Neural progenitor cell (in vitro differentiated cells): Measurements from ENCODE around the gene SLC2A13. TPM values are rescaled to one million over a fixed set of nuclear protein-coding genes. Genes with fewer than 3 reads are reported as not detected.

Source experiments
- DNase-seq: peaks from one replicate; pipeline ENCODE4 v3.0.0-alpha.2; 2016; ENCODE audit warnings: low spot score
- H2AFZ ChIP-seq: fragments of 200-600 bp; sonication (generic); replicated peaks from 2 replicates; pipeline ENCODE4 v1.6.1; 2016; ENCODE audit warnings: antibody characterized with exemption
- H3F3A ChIP-seq: fragments of 200-600 bp; sonication (generic); 2 replicates; pipeline ENCODE4 v1.6.1; 2016; ENCODE audit warnings: antibody characterized with exemption, low read depth
- H3K27ac ChIP-seq: fragments of 200-600 bp; sonication (generic); 2 replicates; pipeline ENCODE4 v1.5.1; 2016; ENCODE audit warnings: mild to moderate bottlenecking
- H3K27me3 ChIP-seq: fragments of 200-600 bp; sonication (generic); 2 replicates; pipeline ENCODE4 v1.6.1; 2016; ENCODE audit warnings: mild to moderate bottlenecking, moderate library complexity
- H3K36me3 ChIP-seq: fragments of 200-600 bp; sonication (generic); 2 replicates; pipeline ENCODE4 v1.5.1; 2016
- H3K4me1 ChIP-seq: fragments of 200-600 bp; sonication (generic); 2 replicates; pipeline ENCODE4 v1.6.1; 2016; ENCODE audit warnings: mixed run types
- H3K4me2 ChIP-seq: fragments of 200-600 bp; sonication (generic); 2 replicates; pipeline ENCODE4 v1.6.1; 2016
- H3K4me3 ChIP-seq: fragments of 200-600 bp; sonication (generic); 2 replicates; pipeline ENCODE4 v1.5.1; 2016
- H3K79me2 ChIP-seq: fragments of 200-600 bp; sonication (generic); 2 replicates; pipeline ENCODE4 v1.6.1; 2016; ENCODE audit warnings: low read depth
- H3K9ac ChIP-seq: fragments of 200-600 bp; sonication (generic); 2 replicates; pipeline ENCODE4 v1.6.1; 2016
- H3K9me3 ChIP-seq: fragments of 200-600 bp; sonication (generic); 2 replicates; pipeline ENCODE4 v1.5.1; 2016; ENCODE audit warnings: low read depth
- H4K20me1 ChIP-seq: fragments of 200-600 bp; sonication (generic); 2 replicates; pipeline ENCODE4 v1.6.1; 2016; ENCODE audit warnings: low read depth
- H3K27ac Mint-ChIP-seq: 3 replicates; pipeline ENCODE4 v1.8.0; 2021; ENCODE audit warnings: mixed read lengths
- H3K27me3 Mint-ChIP-seq: 2 replicates; pipeline ENCODE4 v1.8.0; 2022; ENCODE audit warnings: low read depth, mild to moderate bottlenecking, inconsistent platforms, moderate library complexity, mixed read lengths; ENCODE audit not compliant: insufficient read depth
- H3K36me3 Mint-ChIP-seq: 3 replicates; pipeline ENCODE4 v1.8.0; 2021; ENCODE audit warnings: mixed read lengths
- H3K4me1 Mint-ChIP-seq: 3 replicates; pipeline ENCODE4 v1.8.0; 2021; ENCODE audit warnings: mixed read lengths
- H3K4me3 Mint-ChIP-seq: 3 replicates; pipeline ENCODE4 v1.8.0; 2021; ENCODE audit warnings: mild to moderate bottlenecking, moderate library complexity, mixed read lengths
- H3K9me3 Mint-ChIP-seq: 3 replicates; pipeline ENCODE4 v1.8.0; 2020; ENCODE audit warnings: mixed read lengths
- CTCF ChIP-seq: fragments of 200-600 bp; sonication (generic); IDR thresholded peaks from 2 replicates; pipeline ENCODE4 v1.5.1; 2017; ENCODE audit warnings: antibody characterized with exemption, mild to moderate bottlenecking
- EZH2 ChIP-seq: fragments of 200-600 bp; sonication (generic); IDR thresholded peaks from 2 replicates; pipeline ENCODE4 v1.6.1; 2017; ENCODE audit warnings: antibody characterized with exemption, mild to moderate bottlenecking, moderate library complexity
- EZH2phosphoT487 ChIP-seq: fragments of 200-600 bp; sonication (generic); IDR thresholded peaks from 2 replicates; pipeline ENCODE4 v1.6.1; 2017; ENCODE audit warnings: antibody characterized with exemption
- total RNA-seq: library from RNA; depleted of rRNA; stranded (reverse); fragments of >200 nt; gene quantifications from 2 replicates; pipeline ENCODE4 v1.2.3, GENCODE V29; 2015; ENCODE audit warnings: low replicate concordance

The SLC2A13 gene
- total RNA-seq, 1 donor from 2014 or later: 11.1 TPM

- TF ChIP-seq EZH2phosphoT487 (no peak), CTCF (no peak), EZH2 (no peak)
- no peaks in the 10 kb centered on the region for H3K4me1 Mint-ChIP-seq
- Histone ChIP-seq H3K9ac (no peak overlapping the region), H3F3A (no peaks in the 10 kb centered on the region), H3K27me3 (no peaks in the 10 kb centered on the region), H3K27ac (no peak overlapping the region), H2AFZ (no peak overlapping the region), H3K9me3 (no peaks in the 10 kb centered on the region), H3K4me1 (no peaks in the 10 kb centered on the region), H3K4me3 (no peak overlapping the region), H3K36me3 (no peaks in the 10 kb centered on the region), H3K4me2 (no peak overlapping the region), H3K79me2 (no peaks in the 10 kb centered on the region), H4K20me1 (no peaks in the 10 kb centered on the region)
- H3K27ac Mint-ChIP-seq: no peak overlapping the region
- H3K9me3 Mint-ChIP-seq: no peaks in the 10 kb centered on the region
- H3K4me3 Mint-ChIP-seq: no peak overlapping the region
- no peaks in the 10 kb centered on the region for H3K27me3 Mint-ChIP-seq
- DNase-seq: no peak
- H3K36me3 Mint-ChIP-seq: peaks cover 4% of the 10 kb centered on the region
These were observed 90.5 kb downstream of the SLC2A13 start for GRCh38 chr12:40015345-40015744.

- Histone ChIP-seq H3F3A (no peaks in the 10 kb centered on the region), H3K27me3 (no peaks in the 10 kb centered on the region), H2AFZ (no peak overlapping the region), H3K79me2 (no peaks in the 10 kb centered on the region), H3K4me3 (no peak overlapping the region), H3K9me3 (no peaks in the 10 kb centered on the region), H3K4me2 (no peak overlapping the region), H3K9ac (no peak overlapping the region), H3K36me3 (no peaks in the 10 kb centered on the region), H4K20me1 (no peaks in the 10 kb centered on the region), H3K4me1 (no peaks in the 10 kb centered on the region), H3K27ac (no peak overlapping the region)
- H3K36me3 Mint-ChIP-seq: peaks cover 2% of the 10 kb centered on the region
- no peak overlapping the region for H3K27ac Mint-ChIP-seq
- H3K4me3 Mint-ChIP-seq: no peak overlapping the region
- DNase-seq: no peak
- TF ChIP-seq EZH2 (no peak), EZH2phosphoT487 (no peak), CTCF (no peak)
- no peaks in the 10 kb centered on the region for H3K9me3 Mint-ChIP-seq
- no peaks in the 10 kb centered on the region for H3K4me1 Mint-ChIP-seq
- H3K27me3 Mint-ChIP-seq: no peaks in the 10 kb centered on the region
These were observed 92.0 kb downstream of the SLC2A13 start for GRCh38 chr12:40013847-40014246.

- no peaks in the 10 kb centered on the region for H3K36me3 ChIP-seq
- Mint-ChIP-seq H3K4me3 (no peak overlapping the region), H3K9me3 (no peaks in the 10 kb centered on the region), H3K27ac (no peak overlapping the region), H3K27me3 (no peaks in the 10 kb centered on the region), H3K4me1 (no peaks in the 10 kb centered on the region), H3K36me3 (no peaks in the 10 kb centered on the region)
- H3K27me3 ChIP-seq: no peaks in the 10 kb centered on the region
- H3K9me3 ChIP-seq: no peaks in the 10 kb centered on the region
- H3K4me2 ChIP-seq: no peak overlapping the region
- TF ChIP-seq EZH2phosphoT487 (no peak), EZH2 (no peak), CTCF (no peak)
- no peaks in the 10 kb centered on the region for H3F3A ChIP-seq
- no peak for DNase-seq
- H3K9ac ChIP-seq: no peak overlapping the region
- no peak overlapping the region for H3K4me3 ChIP-seq
- H3K79me2 ChIP-seq: no peaks in the 10 kb centered on the region
- H3K4me1 ChIP-seq: no peaks in the 10 kb centered on the region
- H2AFZ ChIP-seq: no peak overlapping the region
- H3K27ac ChIP-seq: no peak overlapping the region
- H4K20me1 ChIP-seq: no peaks in the 10 kb centered on the region
These were observed 92.6 kb downstream of the SLC2A13 start for GRCh38 chr12:40013292-40013691.

- Histone ChIP-seq H2AFZ (no peak overlapping the region), H3K27me3 (no peaks in the 10 kb centered on the region), H3K4me3 (no peak overlapping the region), H3K4me2 (no peak overlapping the region), H3K9ac (no peak overlapping the region), H3F3A (no peaks in the 10 kb centered on the region), H3K79me2 (no peaks in the 10 kb centered on the region), H4K20me1 (no peaks in the 10 kb centered on the region), H3K9me3 (no peaks in the 10 kb centered on the region), H3K36me3 (no peaks in the 10 kb centered on the region), H3K4me1 (no peaks in the 10 kb centered on the region), H3K27ac (no peak overlapping the region)
- Mint-ChIP-seq H3K4me1 (no peaks in the 10 kb centered on the region), H3K36me3 (no peaks in the 10 kb centered on the region), H3K4me3 (no peak overlapping the region), H3K9me3 (no peaks in the 10 kb centered on the region), H3K27me3 (no peaks in the 10 kb centered on the region), H3K27ac (no peak overlapping the region)
- TF ChIP-seq EZH2 (no peak), EZH2phosphoT487 (no peak), CTCF (no peak)
- DNase-seq: no peak
These were observed 93.2 kb downstream of the SLC2A13 start for GRCh38 chr12:40012711-40013110.
